Activated CD8-positive, alpha-beta memory T cell treated with anti-CD3 and anti-CD28 coated beads, Interleukin-2, amount 50 U/mL, for 48 hours (primary cell): ENCODE results near the gene BCL10.
A peak's percentile ranks its signal among the peaks of the same experiment; 100 is the strongest.

Source experiments
- DNase-seq: peaks from one replicate; pipeline ENCODE4 v3.0.0-alpha.2; 2020

Gene BCL10

GRCh38 chr1:85276215-85276977 lies at the start of gene BCL10:
TSS of gene BCL10 (minus strand) at chr1:85276632. CDS start at chr1:85276352, 280 bp downstream.
- DNase-seq, result peak; percentile 96

GRCh38 chr1:85325920-85326319 lies 49.5 kb upstream of the BCL10 start:
- no peak for DNase-seq

GRCh38 chr1:85323770-85324169 lies 47.3 kb upstream of the BCL10 start:
- DNase-seq, result no peak

- no peak for DNase-seq
Measured at GRCh38 chr1:85322655-85323054, 46.2 kb upstream of the BCL10 start.

- no peak for DNase-seq
Measured at GRCh38 chr1:85321237-85321964, 45.0 kb upstream of the BCL10 start.

- no peak for DNase-seq
Measured at GRCh38 chr1:85320371-85321131, 44.1 kb upstream of the BCL10 start.

GRCh38 chr1:85319931-85320330 lies 43.5 kb upstream of the BCL10 start:
- no peak for DNase-seq

GRCh38 chr1:85319491-85319890 lies 43.1 kb upstream of the BCL10 start:
- DNase-seq, result no peak

- DNase-seq, result no peak
Measured at GRCh38 chr1:85318217-85318616, 41.8 kb upstream of the BCL10 start.

- DNase-seq, result no peak
Measured at GRCh38 chr1:85317560-85317959, 41.1 kb upstream of the BCL10 start.

GRCh38 chr1:85316321-85316720 lies 39.9 kb upstream of the BCL10 start:
- no peak for DNase-seq

- DNase-seq, result no peak
Measured at GRCh38 chr1:85315789-85316188, 39.4 kb upstream of the BCL10 start.

GRCh38 chr1:85314726-85315125 lies 38.3 kb upstream of the BCL10 start:
- no peak for DNase-seq

- DNase-seq, result no peak
Measured at GRCh38 chr1:85313888-85314696, 37.7 kb upstream of the BCL10 start.

GRCh38 chr1:85311818-85312217 lies 35.4 kb upstream of the BCL10 start:
- DNase-seq, result no peak

GRCh38 chr1:85308833-85309350 lies 32.5 kb upstream of the BCL10 start:
- DNase-seq, result no peak

GRCh38 chr1:85307987-85308832 lies 31.8 kb upstream of the BCL10 start:
- DNase-seq, result peak; percentile 86

GRCh38 chr1:85306236-85306635 lies 29.8 kb upstream of the BCL10 start:
- DNase-seq, result no peak

GRCh38 chr1:85303440-85304162 lies 27.2 kb upstream of the BCL10 start:
- DNase-seq, result no peak

- no peak for DNase-seq
Measured at GRCh38 chr1:85300140-85300539, 23.7 kb upstream of the BCL10 start.
